ENCODE results near the gene PLD5. TPM values are rescaled to one million over a fixed set of nuclear protein-coding genes. Genes with fewer than 3 reads are reported as not detected.
"Not testable (repeated sequence)": the region's sequence is repeated elsewhere in the genome, so short reads cannot be mapped to it uniquely, and the experiment has no call there.

Gene PLD5
- polyA plus RNA-seq, 1 donor = 0.36 TPM

DNA sequence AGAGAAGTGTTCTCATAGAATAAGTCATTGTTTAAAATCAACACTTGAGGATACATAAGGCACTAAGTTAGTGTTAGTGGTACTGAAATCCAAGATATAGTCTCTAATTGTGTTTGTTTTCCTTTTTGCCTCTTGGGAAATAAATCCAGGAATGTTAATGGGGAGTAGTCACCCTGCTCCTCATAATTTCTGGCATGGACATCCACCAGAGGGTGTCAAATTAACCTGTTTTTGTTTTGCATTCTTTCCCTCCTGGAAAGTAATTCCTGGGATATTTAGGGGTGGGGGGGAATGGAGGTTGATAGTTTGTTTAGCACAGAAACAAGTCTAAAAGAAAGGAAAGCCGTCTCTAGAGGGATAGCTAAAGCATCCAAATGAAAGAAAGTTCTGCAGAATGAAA lies 437.8 kb downstream of the PLD5 start:
- Histone ChIP-seq H3K4me3 (ENCODE audit: low read length) (no peak overlapping the region), H3K9me3 (ENCODE audit: control insufficient read depth, low read depth, low read length) (no peaks in the 10 kb centered on the region), H3K27me3 (ENCODE audit: control insufficient read depth, insufficient read depth, low read length) (no peaks in the 10 kb centered on the region), H3K36me3 (ENCODE audit: control insufficient read depth, insufficient read depth, low read length) (no peaks in the 10 kb centered on the region), H3K27ac (ENCODE audit: low read length) (no peak overlapping the region), H3K4me1 (ENCODE audit: control insufficient read depth, insufficient read depth, low read length) (no peaks in the 10 kb centered on the region)
- WGBS (ENCODE audit: insufficient coverage, low lambda C conversion rate) = 83% methylated on average over 1 of the region's 1 CpG
- DNase-seq = no peak

DNA sequence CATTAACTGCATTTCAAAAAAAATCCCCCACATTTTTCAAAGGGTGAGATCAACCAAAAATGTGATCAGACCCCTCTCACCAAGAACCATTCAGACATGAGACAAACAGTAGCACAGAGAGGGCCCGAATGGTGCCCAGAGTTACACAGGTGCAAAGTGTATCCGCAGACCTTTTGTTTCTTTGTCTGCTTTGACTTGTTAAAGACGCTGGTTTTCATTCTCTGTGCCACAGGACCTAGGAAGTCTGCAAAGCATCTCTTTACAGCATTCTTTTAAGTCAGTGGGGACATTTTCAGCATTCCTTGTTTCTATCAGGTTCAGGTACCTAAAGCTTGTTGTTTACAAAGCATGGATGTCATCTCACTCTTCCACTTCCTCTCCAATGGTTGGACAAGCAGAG lies 438.4 kb downstream of the PLD5 start:
- H3K9me3 ChIP-seq (ENCODE audit: control insufficient read depth, low read depth, low read length) = no peaks in the 10 kb centered on the region
- no peak overlapping the region for H3K27ac ChIP-seq (ENCODE audit: low read length)
- WGBS (ENCODE audit: insufficient coverage, low lambda C conversion rate) = 40% methylated on average over 2 of the region's 3 CpGs
- DNase-seq = no peak
- H3K4me1 ChIP-seq (ENCODE audit: control insufficient read depth, insufficient read depth, low read length) = no peaks in the 10 kb centered on the region
- H3K4me3 ChIP-seq (ENCODE audit: low read length) = no peak overlapping the region
- H3K36me3 ChIP-seq (ENCODE audit: control insufficient read depth, insufficient read depth, low read length) = no peaks in the 10 kb centered on the region
- H3K27me3 ChIP-seq (ENCODE audit: control insufficient read depth, insufficient read depth, low read length) = no peaks in the 10 kb centered on the region

DNA sequence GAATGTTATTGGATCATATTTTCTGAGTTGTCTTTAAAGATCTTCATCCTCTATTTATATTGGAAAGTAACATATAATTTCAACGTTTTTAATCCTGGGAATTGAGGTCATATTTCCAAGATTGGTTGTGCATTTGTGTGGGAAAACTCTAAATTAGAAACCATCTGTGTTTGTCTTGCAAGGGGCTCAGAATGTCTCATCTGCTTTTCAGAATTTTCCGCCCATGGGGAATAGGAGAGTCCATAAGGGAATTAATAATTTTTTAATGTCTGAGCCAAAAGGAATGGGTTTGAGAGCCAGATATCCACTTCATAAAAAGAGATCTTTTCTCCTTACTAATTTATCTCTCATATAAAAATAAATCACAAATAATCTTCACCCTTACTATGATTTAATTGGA lies 440.8 kb downstream of the PLD5 start:
- Histone ChIP-seq H3K4me3 (ENCODE audit: low read length) (no peak overlapping the region), H3K4me1 (ENCODE audit: control insufficient read depth, insufficient read depth, low read length) (no peaks in the 10 kb centered on the region), H3K27me3 (ENCODE audit: control insufficient read depth, insufficient read depth, low read length) (no peaks in the 10 kb centered on the region), H3K9me3 (ENCODE audit: control insufficient read depth, low read depth, low read length) (no peaks in the 10 kb centered on the region), H3K27ac (ENCODE audit: low read length) (no peak overlapping the region), H3K36me3 (ENCODE audit: control insufficient read depth, insufficient read depth, low read length) (no peaks in the 10 kb centered on the region)
- 92% methylated on average over 2 of the region's 2 CpGs for WGBS (ENCODE audit: insufficient coverage, low lambda C conversion rate)
- DNase-seq = no peak

DNA sequence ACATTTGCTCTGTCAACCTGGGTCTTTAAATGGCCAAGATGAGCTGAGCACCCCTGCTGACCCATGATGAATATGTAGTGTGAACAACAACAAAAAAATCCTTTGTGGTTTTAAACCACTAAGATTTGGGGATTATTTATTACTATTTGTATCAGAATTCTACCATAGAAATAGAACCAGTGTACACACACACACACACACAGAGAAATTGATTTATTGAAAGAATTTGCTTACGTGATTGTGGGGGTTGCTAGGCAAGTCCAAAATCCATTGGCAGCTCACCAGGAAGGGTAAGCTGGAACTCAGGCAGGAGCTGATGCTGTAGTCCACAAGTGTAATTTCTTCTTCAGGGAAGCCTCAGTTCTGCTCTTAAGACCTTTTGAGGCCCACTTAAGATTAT lies 443.1 kb downstream of the PLD5 start:
- Histone ChIP-seq H3K36me3 (ENCODE audit: control insufficient read depth, insufficient read depth, low read length) (no peaks in the 10 kb centered on the region), H3K4me1 (ENCODE audit: control insufficient read depth, insufficient read depth, low read length) (no peaks in the 10 kb centered on the region), H3K4me3 (ENCODE audit: low read length) (no peak overlapping the region), H3K27ac (ENCODE audit: low read length) (no peak overlapping the region), H3K27me3 (ENCODE audit: control insufficient read depth, insufficient read depth, low read length) (no peaks in the 10 kb centered on the region), H3K9me3 (ENCODE audit: control insufficient read depth, low read depth, low read length) (no peaks in the 10 kb centered on the region)
- no peak for DNase-seq
- WGBS (ENCODE audit: insufficient coverage, low lambda C conversion rate) = no CpG with 5 or more reads among the region's 1 CpG

DNA sequence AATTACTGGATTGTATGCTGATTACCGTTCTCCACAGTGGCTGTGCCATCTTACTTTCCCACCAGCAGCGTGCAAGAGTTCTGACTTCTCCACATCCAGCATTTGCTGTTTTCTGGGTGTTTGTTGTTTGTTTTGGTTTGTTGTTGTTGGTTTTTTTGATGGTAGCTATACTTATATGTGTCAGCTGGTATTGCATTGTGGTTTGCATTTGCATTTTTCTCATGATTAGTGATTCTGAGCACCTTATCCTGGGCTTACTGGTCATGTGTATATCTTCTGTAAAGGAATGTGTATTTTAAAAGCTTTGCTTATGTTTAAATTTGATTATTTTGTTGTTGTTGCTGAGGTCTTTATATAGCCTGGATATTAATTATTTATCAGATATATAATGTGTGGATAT lies 458.7 kb downstream of the PLD5 start:
- Histone ChIP-seq H3K4me3 (ENCODE audit: low read length) (no peak overlapping the region), H3K4me1 (ENCODE audit: control insufficient read depth, insufficient read depth, low read length) (no peaks in the 10 kb centered on the region), H3K36me3 (ENCODE audit: control insufficient read depth, insufficient read depth, low read length) (no peaks in the 10 kb centered on the region), H3K27me3 (ENCODE audit: control insufficient read depth, insufficient read depth, low read length) (no peaks in the 10 kb centered on the region), H3K9me3 (ENCODE audit: control insufficient read depth, low read depth, low read length) (no peaks in the 10 kb centered on the region), H3K27ac (ENCODE audit: low read length) (no peak overlapping the region)
- WGBS (ENCODE audit: insufficient coverage, low lambda C conversion rate) = no CpG with 5 or more reads among the region's 2 CpGs
- no peak for DNase-seq

DNA sequence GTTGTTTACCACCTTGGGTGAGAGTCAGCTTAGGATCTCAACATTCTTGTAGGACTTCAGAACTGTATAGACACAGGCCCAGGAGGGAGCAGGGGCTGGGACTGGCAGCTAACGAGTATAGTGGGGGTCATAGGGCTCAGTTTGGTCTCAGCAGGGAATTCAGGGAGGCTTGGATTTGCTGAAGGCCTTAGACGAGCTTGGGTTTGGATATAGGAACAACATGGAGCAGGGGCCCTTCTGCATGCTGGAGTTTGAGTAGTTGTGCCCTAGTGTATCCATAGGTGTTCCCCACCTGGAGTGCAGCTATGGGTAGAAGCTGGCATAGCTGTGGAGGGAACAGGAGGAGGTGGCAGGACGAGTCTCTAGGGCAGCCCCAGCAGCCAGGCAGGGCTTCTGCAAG lies 462.2 kb downstream of the PLD5 start:
- Histone ChIP-seq H3K4me1 (ENCODE audit: control insufficient read depth, insufficient read depth, low read length) (no peaks in the 10 kb centered on the region), H3K27ac (ENCODE audit: low read length) (no peak overlapping the region), H3K27me3 (ENCODE audit: control insufficient read depth, insufficient read depth, low read length) (no peaks in the 10 kb centered on the region), H3K9me3 (ENCODE audit: control insufficient read depth, low read depth, low read length) (no peaks in the 10 kb centered on the region), H3K36me3 (ENCODE audit: control insufficient read depth, insufficient read depth, low read length) (no peaks in the 10 kb centered on the region), H3K4me3 (ENCODE audit: low read length) (no peak overlapping the region)
- DNase-seq = no peak
- WGBS (ENCODE audit: insufficient coverage, low lambda C conversion rate) = no CpG with 5 or more reads among the region's 3 CpGs

DNA sequence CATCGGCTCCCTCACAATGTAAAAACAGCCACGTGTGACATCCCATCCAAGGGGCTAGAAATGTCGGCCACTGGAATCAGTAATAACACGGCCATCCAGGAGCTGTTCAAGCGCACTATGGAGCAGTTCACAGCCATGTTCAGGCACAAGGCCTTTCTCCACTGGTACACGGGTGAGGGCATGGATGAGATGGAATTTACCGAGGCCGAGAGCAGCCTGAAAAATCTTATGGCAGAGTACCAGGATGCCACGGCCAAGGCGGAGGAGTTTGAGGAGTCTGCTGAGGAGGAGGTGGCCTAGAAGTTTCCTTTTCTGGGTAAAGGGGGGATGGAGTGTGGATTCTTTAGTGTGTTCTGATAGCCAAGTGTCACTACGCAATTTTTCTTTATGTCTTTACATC lies 464.5 kb downstream of the PLD5 start:
- Histone ChIP-seq H3K36me3 (ENCODE audit: control insufficient read depth, insufficient read depth, low read length) (no peaks in the 10 kb centered on the region), H3K4me1 (ENCODE audit: control insufficient read depth, insufficient read depth, low read length) (no peaks in the 10 kb centered on the region), H3K27ac (ENCODE audit: low read length) (no peak overlapping the region), H3K27me3 (ENCODE audit: control insufficient read depth, insufficient read depth, low read length) (no peaks in the 10 kb centered on the region), H3K9me3 (ENCODE audit: control insufficient read depth, low read depth, low read length) (no peaks in the 10 kb centered on the region), H3K4me3 (ENCODE audit: low read length) (no peak overlapping the region)
- DNase-seq = no peak
- WGBS (ENCODE audit: insufficient coverage, low lambda C conversion rate) = 80% methylated on average over 1 of the region's 11 CpGs

DNA sequence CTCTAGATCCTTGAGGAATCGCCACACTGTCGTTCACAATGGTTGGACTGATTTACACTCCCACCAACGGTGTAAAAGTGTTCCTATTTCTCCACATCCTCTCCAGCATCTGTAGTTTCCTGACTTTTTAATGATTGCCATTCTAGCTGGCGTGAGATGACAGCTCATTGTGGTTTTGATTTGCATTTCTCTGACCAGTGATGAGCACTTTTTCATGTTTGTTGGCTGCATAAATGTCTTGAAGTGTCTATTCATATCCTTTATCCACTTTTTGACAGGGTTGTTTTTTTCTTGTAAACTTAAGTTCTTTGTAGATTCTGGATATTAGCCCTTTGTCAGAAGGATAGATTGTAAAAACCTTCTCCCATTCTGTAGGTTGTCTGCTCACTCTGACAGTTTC lies 465.9 kb downstream of the PLD5 start:
- not testable (repeated sequence) for H3K27me3 ChIP-seq (ENCODE audit: control insufficient read depth, insufficient read depth, low read length); H3K4me1 ChIP-seq (ENCODE audit: control insufficient read depth, insufficient read depth, low read length); H3K27ac ChIP-seq (ENCODE audit: low read length); H3K36me3 ChIP-seq (ENCODE audit: control insufficient read depth, insufficient read depth, low read length); H3K9me3 ChIP-seq (ENCODE audit: control insufficient read depth, low read depth, low read length); H3K4me3 ChIP-seq (ENCODE audit: low read length); DNase-seq
- WGBS (ENCODE audit: insufficient coverage, low lambda C conversion rate) = 100% methylated on average over 1 of the region's 4 CpGs

DNA sequence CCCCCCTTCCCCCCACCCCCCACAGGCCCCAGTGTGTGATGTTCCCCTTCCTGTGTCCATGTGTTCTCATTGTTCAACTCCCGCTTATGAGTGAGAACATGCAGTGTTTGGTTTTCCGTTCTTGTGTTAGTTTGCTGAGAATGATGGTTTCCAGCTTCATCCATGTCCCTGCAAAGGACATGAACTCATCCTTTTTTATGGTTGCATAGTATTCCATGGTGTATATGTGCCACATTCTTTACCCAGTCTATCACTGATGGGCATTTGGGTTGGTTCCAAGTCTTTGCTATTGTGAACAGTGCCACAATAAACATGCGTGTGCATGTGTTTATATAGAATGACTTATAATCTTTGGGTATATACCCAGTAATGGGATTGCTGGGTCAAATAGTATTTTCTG lies 466.3 kb downstream of the PLD5 start:
- not testable (repeated sequence) for H3K36me3 ChIP-seq (ENCODE audit: control insufficient read depth, insufficient read depth, low read length); H3K27me3 ChIP-seq (ENCODE audit: control insufficient read depth, insufficient read depth, low read length); H3K4me3 ChIP-seq (ENCODE audit: low read length); H3K9me3 ChIP-seq (ENCODE audit: control insufficient read depth, low read depth, low read length); H3K4me1 ChIP-seq (ENCODE audit: control insufficient read depth, insufficient read depth, low read length); DNase-seq; H3K27ac ChIP-seq (ENCODE audit: low read length)
- WGBS (ENCODE audit: insufficient coverage, low lambda C conversion rate) = no CpG with 5 or more reads among the region's 3 CpGs

DNA sequence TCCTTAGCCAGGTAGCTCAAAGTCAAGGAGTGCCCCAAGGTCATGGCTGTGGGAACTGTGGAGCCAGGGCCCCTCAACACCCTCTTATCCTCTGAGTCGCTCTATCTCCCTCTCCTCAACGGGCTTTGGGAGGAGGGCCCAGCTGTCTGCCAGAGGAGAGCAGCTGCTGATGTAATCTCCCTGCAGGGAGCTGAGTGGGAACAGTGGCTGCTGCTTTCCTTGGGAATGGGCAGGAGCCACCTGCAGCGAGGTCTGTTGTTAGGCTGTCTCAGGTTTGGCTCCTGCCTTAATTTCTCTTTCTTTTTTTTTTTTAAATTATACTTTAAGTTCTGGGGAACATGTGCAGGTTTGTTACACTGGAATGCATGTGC lies 466.8 kb downstream of the PLD5 start:
- H3K4me1 ChIP-seq (ENCODE audit: control insufficient read depth, insufficient read depth, low read length) = no peaks in the 10 kb centered on the region
- DNase-seq = no peak
- no peak overlapping the region for H3K4me3 ChIP-seq (ENCODE audit: low read length)
- H3K36me3 ChIP-seq (ENCODE audit: control insufficient read depth, insufficient read depth, low read length) = no peaks in the 10 kb centered on the region
- no peaks in the 10 kb centered on the region for H3K27me3 ChIP-seq (ENCODE audit: control insufficient read depth, insufficient read depth, low read length)
- H3K27ac ChIP-seq (ENCODE audit: low read length) = no peak overlapping the region
- no CpG with 5 or more reads among the region's 3 CpGs for WGBS (ENCODE audit: insufficient coverage, low lambda C conversion rate)
- no peaks in the 10 kb centered on the region for H3K9me3 ChIP-seq (ENCODE audit: control insufficient read depth, low read depth, low read length)

DNA sequence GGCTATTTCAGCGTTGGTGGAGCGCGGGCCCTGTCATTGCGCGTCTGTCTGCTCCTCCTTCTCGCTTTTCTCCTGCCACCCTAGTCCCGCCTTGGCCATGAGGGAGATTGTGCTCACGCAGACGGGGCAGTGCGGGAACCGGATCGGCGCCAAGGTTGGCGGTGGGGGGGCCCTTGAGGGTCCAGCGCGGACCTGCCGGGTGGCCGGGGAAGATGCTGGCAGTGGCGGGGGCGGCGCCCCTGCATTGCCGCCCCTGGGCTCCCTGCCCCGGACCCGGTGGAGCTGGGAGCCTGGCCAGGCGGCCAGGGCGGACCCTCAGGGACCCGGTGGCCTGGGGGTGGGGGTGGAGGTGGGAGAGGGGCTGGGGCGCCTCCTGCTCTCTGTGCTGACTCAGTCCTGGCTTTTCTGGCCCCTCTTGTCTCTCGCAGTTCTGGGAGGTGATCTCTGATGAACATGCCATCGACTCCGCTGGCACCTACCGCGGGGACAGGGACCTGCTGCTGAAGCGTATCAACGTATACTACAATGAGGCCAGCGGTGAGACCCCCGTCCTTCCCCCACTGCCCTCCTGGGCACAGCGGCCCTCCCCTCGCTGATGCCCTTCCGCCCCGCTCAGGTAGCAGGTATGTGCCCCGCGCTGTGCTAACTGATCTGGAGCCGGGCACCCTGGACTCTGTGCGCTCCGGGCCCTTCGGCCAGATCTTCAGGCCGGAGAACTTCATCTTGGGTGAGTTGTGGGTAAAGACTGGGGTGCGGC lies 467.3 kb downstream of the PLD5 start:
- Histone ChIP-seq H3K27ac (ENCODE audit: low read length) (no peak overlapping the region), H3K9me3 (ENCODE audit: control insufficient read depth, low read depth, low read length) (no peaks in the 10 kb centered on the region), H3K27me3 (ENCODE audit: control insufficient read depth, insufficient read depth, low read length) (no peaks in the 10 kb centered on the region), H3K4me3 (ENCODE audit: low read length) (no peak overlapping the region), H3K4me1 (ENCODE audit: control insufficient read depth, insufficient read depth, low read length) (no peaks in the 10 kb centered on the region), H3K36me3 (ENCODE audit: control insufficient read depth, insufficient read depth, low read length) (no peaks in the 10 kb centered on the region)
- WGBS (ENCODE audit: insufficient coverage, low lambda C conversion rate) = no CpG with 5 or more reads among the region's 49 CpGs
- DNase-seq = no peak

Measured in large intestine (tissue), 3 donors.